ENCODE results near the gene MCF2L2. TPM values are rescaled to one million over a fixed set of nuclear protein-coding genes. Genes with fewer than 3 reads are reported as not detected.

The MCF2L2 gene
- total and polyA plus RNA-seq, 2 experiments from 2014 or later: 6.7 to 14.6 TPM

DNA sequence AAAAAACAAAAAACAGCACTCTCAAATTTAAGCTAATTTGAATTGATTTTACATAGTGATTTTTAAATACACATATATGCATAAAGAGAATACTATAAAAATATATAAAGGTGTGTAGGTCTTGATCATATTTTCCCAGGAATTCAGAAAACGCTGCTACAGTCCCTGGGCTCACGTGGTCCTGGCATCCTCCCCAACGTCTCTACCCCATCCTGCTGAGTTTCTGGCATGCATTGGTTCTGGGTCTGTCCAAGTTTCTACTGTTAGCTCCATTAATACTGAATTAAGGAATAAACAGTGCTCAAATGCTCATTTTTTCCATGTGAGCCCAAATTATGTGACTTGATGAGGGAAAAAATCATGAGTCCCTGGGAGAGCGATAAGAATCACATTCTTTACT lies 233.2 kb downstream of the MCF2L2 start:
- Histone ChIP-seq H3K36me3 (ENCODE audit: insufficient read depth) (no peaks in the 10 kb centered on the region), H3K4me2 (no peak overlapping the region), H3K4me1 (ENCODE audit: insufficient read depth) (no peaks in the 10 kb centered on the region), H3K4me3 (no peak overlapping the region), H3K79me2 (replicated peaks; ENCODE audit: insufficient read depth) (no peaks in the 10 kb centered on the region), H2AFZ (no peak overlapping the region), H3K27me3 (ENCODE audit: insufficient read depth) (no peaks in the 10 kb centered on the region), H3K27ac (ENCODE audit: low read depth) (no peak overlapping the region), H3F3A (replicated peaks; ENCODE audit: low read depth) (no peaks in the 10 kb centered on the region), H3K9me2 (ENCODE audit: insufficient read depth) (no peaks in the 10 kb centered on the region), H4K20me1 (replicated peaks; ENCODE audit: insufficient read depth) (no peaks in the 10 kb centered on the region)
- no peaks in the 10 kb centered on the region for H3K36me3 Mint-ChIP-seq (ENCODE audit: low read depth)
- H3K4me3 Mint-ChIP-seq: no peak overlapping the region
- H3K27ac Mint-ChIP-seq: no peak overlapping the region
- H3K9me3 Mint-ChIP-seq: peaks cover 2% of the 10 kb centered on the region; the same call in 1 of the 3 replicates
- H3K27me3 Mint-ChIP-seq (ENCODE audit: insufficient read depth, low read depth, poor library complexity): no peaks in the 10 kb centered on the region
- TF ChIP-seq JUNB (IDR thresholded peaks at IDR 0.05; ENCODE audit: unreplicated experiment) (no peak), EZH2phosphoT487 (IDR thresholded peaks at IDR 0.05; ENCODE audit: unreplicated experiment) (no peak), ZNF331 (CRISPR knock-in tag; IDR thresholded peaks at IDR 0.05; ENCODE audit: low read depth) (no peak), ZNF114 (CRISPR knock-in tag; IDR thresholded peaks at IDR 0.05) (no peak), EZH2 (IDR thresholded peaks at IDR 0.05; ENCODE audit: low read depth, unreplicated experiment) (no peak), STAT1 (IDR thresholded peaks at IDR 0.05; ENCODE audit: unreplicated experiment) (no peak), POLR2AphosphoS5 (IDR thresholded peaks at IDR 0.05; ENCODE audit: low read depth) (no peak), CREB1 (CRISPR knock-in tag; IDR thresholded peaks at IDR 0.05; ENCODE audit: low read depth) (no peak)
- TF ChIP-seq, protein P1, sequence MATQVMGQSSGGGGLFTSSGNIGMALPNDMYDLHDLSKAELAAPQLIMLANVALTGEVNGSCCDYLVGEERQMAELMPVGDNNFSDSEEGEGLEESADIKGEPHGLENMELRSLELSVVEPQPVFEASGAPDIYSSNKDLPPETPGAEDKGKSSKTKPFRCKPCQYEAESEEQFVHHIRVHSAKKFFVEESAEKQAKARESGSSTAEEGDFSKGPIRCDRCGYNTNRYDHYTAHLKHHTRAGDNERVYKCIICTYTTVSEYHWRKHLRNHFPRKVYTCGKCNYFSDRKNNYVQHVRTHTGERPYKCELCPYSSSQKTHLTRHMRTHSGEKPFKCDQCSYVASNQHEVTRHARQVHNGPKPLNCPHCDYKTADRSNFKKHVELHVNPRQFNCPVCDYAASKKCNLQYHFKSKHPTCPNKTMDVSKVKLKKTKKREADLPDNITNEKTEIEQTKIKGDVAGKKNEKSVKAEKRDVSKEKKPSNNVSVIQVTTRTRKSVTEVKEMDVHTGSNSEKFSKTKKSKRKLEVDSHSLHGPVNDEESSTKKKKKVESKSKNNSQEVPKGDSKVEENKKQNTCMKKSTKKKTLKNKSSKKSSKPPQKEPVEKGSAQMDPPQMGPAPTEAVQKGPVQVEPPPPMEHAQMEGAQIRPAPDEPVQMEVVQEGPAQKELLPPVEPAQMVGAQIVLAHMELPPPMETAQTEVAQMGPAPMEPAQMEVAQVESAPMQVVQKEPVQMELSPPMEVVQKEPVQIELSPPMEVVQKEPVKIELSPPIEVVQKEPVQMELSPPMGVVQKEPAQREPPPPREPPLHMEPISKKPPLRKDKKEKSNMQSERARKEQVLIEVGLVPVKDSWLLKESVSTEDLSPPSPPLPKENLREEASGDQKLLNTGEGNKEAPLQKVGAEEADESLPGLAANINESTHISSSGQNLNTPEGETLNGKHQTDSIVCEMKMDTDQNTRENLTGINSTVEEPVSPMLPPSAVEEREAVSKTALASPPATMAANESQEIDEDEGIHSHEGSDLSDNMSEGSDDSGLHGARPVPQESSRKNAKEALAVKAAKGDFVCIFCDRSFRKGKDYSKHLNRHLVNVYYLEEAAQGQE (IDR thresholded peaks at IDR 0.05; ENCODE audit: unreplicated experiment): no peak
- TF ChIP-seq, protein P2, sequence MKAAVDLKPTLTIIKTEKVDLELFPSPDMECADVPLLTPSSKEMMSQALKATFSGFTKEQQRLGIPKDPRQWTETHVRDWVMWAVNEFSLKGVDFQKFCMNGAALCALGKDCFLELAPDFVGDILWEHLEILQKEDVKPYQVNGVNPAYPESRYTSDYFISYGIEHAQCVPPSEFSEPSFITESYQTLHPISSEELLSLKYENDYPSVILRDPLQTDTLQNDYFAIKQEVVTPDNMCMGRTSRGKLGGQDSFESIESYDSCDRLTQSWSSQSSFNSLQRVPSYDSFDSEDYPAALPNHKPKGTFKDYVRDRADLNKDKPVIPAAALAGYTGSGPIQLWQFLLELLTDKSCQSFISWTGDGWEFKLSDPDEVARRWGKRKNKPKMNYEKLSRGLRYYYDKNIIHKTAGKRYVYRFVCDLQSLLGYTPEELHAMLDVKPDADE (IDR thresholded peaks at IDR 0.05): no peak
- TF ChIP-seq, protein P3, sequence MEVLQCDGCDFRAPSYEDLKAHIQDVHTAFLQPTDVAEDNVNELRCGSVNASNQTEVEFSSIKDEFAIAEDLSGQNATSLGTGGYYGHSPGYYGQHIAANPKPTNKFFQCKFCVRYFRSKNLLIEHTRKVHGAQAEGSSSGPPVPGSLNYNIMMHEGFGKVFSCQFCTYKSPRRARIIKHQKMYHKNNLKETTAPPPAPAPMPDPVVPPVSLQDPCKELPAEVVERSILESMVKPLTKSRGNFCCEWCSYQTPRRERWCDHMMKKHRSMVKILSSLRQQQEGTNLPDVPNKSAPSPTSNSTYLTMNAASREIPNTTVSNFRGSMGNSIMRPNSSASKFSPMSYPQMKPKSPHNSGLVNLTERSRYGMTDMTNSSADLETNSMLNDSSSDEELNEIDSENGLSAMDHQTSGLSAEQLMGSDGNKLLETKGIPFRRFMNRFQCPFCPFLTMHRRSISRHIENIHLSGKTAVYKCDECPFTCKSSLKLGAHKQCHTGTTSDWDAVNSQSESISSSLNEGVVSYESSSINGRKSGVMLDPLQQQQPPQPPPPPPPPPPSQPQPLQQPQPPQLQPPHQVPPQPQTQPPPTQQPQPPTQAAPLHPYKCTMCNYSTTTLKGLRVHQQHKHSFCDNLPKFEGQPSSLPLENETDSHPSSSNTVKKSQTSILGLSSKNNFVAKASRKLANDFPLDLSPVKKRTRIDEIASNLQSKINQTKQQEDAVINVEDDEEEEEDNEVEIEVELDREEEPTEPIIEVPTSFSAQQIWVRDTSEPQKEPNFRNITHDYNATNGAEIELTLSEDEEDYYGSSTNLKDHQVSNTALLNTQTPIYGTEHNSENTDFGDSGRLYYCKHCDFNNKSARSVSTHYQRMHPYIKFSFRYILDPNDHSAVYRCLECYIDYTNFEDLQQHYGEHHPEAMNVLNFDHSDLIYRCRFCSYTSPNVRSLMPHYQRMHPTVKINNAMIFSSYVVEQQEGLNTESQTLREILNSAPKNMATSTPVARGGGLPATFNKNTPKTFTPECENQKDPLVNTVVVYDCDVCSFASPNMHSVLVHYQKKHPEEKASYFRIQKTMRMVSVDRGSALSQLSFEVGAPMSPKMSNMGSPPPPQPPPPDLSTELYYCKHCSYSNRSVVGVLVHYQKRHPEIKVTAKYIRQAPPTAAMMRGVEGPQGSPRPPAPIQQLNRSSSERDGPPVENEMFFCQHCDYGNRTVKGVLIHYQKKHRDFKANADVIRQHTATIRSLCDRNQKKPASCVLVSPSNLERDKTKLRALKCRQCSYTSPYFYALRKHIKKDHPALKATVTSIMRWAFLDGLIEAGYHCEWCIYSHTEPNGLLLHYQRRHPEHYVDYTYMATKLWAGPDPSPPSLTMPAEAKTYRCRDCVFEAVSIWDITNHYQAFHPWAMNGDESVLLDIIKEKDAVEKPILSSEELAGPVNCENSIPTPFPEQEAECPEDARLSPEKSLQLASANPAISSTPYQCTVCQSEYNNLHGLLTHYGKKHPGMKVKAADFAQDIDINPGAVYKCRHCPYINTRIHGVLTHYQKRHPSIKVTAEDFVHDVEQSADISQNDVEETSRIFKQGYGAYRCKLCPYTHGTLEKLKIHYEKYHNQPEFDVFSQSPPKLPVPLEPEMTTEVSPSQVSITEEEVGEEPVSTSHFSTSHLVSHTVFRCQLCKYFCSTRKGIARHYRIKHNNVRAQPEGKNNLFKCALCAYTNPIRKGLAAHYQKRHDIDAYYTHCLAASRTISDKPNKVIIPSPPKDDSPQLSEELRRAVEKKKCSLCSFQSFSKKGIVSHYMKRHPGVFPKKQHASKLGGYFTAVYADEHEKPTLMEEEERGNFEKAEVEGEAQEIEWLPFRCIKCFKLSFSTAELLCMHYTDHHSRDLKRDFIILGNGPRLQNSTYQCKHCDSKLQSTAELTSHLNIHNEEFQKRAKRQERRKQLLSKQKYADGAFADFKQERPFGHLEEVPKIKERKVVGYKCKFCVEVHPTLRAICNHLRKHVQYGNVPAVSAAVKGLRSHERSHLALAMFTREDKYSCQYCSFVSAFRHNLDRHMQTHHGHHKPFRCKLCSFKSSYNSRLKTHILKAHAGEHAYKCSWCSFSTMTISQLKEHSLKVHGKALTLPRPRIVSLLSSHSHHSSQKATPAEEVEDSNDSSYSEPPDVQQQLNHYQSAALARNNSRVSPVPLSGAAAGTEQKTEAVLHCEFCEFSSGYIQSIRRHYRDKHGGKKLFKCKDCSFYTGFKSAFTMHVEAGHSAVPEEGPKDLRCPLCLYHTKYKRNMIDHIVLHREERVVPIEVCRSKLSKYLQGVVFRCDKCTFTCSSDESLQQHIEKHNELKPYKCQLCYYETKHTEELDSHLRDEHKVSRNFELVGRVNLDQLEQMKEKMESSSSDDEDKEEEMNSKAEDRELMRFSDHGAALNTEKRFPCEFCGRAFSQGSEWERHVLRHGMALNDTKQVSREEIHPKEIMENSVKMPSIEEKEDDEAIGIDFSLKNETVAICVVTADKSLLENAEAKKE (CRISPR knock-in tag; IDR thresholded peaks at IDR 0.05): no peak
- TF ChIP-seq, protein P4, sequence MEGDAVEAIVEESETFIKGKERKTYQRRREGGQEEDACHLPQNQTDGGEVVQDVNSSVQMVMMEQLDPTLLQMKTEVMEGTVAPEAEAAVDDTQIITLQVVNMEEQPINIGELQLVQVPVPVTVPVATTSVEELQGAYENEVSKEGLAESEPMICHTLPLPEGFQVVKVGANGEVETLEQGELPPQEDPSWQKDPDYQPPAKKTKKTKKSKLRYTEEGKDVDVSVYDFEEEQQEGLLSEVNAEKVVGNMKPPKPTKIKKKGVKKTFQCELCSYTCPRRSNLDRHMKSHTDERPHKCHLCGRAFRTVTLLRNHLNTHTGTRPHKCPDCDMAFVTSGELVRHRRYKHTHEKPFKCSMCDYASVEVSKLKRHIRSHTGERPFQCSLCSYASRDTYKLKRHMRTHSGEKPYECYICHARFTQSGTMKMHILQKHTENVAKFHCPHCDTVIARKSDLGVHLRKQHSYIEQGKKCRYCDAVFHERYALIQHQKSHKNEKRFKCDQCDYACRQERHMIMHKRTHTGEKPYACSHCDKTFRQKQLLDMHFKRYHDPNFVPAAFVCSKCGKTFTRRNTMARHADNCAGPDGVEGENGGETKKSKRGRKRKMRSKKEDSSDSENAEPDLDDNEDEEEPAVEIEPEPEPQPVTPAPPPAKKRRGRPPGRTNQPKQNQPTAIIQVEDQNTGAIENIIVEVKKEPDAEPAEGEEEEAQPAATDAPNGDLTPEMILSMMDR (conservative IDR thresholded peaks at IDR 0.05; ENCODE audit: low read depth in 2 of 2): no peak
- DNase-seq (ENCODE audit: low spot score) (no peak), ATAC-seq (no peak)
- H3K4me1 Mint-ChIP-seq: peaks cover 3% of the 10 kb centered on the region; the same call in 1 of the 3 replicates

All from GM23338 (cell line).